Measurements from ENCODE around the gene ALOX5AP.

GRCh38 chr13:30715837-30716236, 19.5 kb upstream of the ALOX5AP start:
- TF ChIP-seq CTCF (IDR thresholded peaks at IDR 0.05; ENCODE audit: borderline replicate concordance, extremely low read depth, low read length, poor library complexity, severe bottlenecking), result no peak
- TF ChIP-seq EZH2 (IDR thresholded peaks at IDR 0.05; ENCODE audit: borderline replicate concordance, low read depth, low read length, severe bottlenecking), result no peak
